Left ventricle myocardium inferior (tissue), 1 donor: ENCODE data around the gene PNMA6E. TPM values are rescaled to one million over a fixed set of nuclear protein-coding genes. Genes with fewer than 3 reads are reported as not detected.

Source experiments
- DNase-seq: peaks from one replicate; pipeline ENCODE4 v3.0.0-alpha.2; 2020
- H3K27ac ChIP-seq: fragments of 200-600 bp; replicated peaks from 2 replicates; pipeline ENCODE4 v1.8.0; 2021
- H3K27me3 ChIP-seq: fragments of 200-600 bp; 2 replicates; pipeline ENCODE4 v1.8.0; 2021; ENCODE audit warnings: low read depth
- H3K36me3 ChIP-seq: fragments of 200-600 bp; 2 replicates; pipeline ENCODE4 v1.8.0; 2021
- H3K4me1 ChIP-seq: fragments of 200-600 bp; 2 replicates; pipeline ENCODE4 v1.8.0; 2021
- H3K4me3 ChIP-seq: fragments of 200-600 bp; 2 replicates; pipeline ENCODE4 v1.8.0; 2021; ENCODE audit warnings: mild to moderate bottlenecking, moderate library complexity
- H3K9me3 ChIP-seq: fragments of 200-600 bp; replicated peaks from 2 replicates; pipeline ENCODE4 v1.8.0; 2021
- intact Hi-C: fragments of 100-400 bp; cut with micrococcal nuclease; formaldehyde crosslinking; loops from one replicate; pipeline ENCODE4 v1.11.0; 2022
- total RNA-seq: library from RNA; stranded (reverse); fragmentation: NEBNext Ultra II Directional; extraction: Animal tissue kit (Norgen Biotek cat#: 25700); gene quantifications from one replicate; pipeline ENCODE4 v1.2.1, GENCODE V29; 2021
- TF ChIP-seq, protein P1 (sequence below): fragments of 200-600 bp; IDR thresholded peaks from 2 replicates; pipeline ENCODE4 v1.8.0; 2021; ENCODE audit warnings: antibody characterized with exemption, mild to moderate bottlenecking, borderline replicate concordance
- donor health status: DM: no; HTN: yes; CAD: no; lungs with severe emphysema.

Gene PNMA6E
- total RNA-seq, 1 donor from 2014 or later: not detected

GRCh38 chrX:153379508-153379907 lies 21.6 kb downstream of the PNMA6E start:
- H3K27ac ChIP-seq: peak overlapping the region; percentile 16

GRCh38 chrX:153378607-153379006 lies 22.5 kb downstream of the PNMA6E start:
- TF ChIP-seq, protein P1, sequence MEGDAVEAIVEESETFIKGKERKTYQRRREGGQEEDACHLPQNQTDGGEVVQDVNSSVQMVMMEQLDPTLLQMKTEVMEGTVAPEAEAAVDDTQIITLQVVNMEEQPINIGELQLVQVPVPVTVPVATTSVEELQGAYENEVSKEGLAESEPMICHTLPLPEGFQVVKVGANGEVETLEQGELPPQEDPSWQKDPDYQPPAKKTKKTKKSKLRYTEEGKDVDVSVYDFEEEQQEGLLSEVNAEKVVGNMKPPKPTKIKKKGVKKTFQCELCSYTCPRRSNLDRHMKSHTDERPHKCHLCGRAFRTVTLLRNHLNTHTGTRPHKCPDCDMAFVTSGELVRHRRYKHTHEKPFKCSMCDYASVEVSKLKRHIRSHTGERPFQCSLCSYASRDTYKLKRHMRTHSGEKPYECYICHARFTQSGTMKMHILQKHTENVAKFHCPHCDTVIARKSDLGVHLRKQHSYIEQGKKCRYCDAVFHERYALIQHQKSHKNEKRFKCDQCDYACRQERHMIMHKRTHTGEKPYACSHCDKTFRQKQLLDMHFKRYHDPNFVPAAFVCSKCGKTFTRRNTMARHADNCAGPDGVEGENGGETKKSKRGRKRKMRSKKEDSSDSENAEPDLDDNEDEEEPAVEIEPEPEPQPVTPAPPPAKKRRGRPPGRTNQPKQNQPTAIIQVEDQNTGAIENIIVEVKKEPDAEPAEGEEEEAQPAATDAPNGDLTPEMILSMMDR: no peak
- intact Hi-C loops: no loop called here
- Histone ChIP-seq H3K27me3 (no peaks in the 10 kb centered on the region), H3K9me3 (no peaks in the 10 kb centered on the region), H3K4me1 (peaks cover 3% of the 10 kb centered on the region), H3K4me3 (no peak overlapping the region), H3K27ac (no peak overlapping the region), H3K36me3 (no peaks in the 10 kb centered on the region)
- no peak for DNase-seq

More at GRCh38 chrX:153379508-153379907, 21.6 kb downstream of the PNMA6E start:
- TF ChIP-seq, protein P1: no peak
- no peak for DNase-seq
- intact Hi-C loops: no loop called here
- H3K27me3 ChIP-seq: no peaks in the 10 kb centered on the region
- no peaks in the 10 kb centered on the region for H3K9me3 ChIP-seq
- H3K36me3 ChIP-seq: no peaks in the 10 kb centered on the region
- no peak overlapping the region for H3K4me3 ChIP-seq
- H3K4me1 ChIP-seq: peaks cover 3% of the 10 kb centered on the region

- Histone ChIP-seq H3K9me3 (no peaks in the 10 kb centered on the region), H3K36me3 (no peaks in the 10 kb centered on the region), H3K27me3 (no peaks in the 10 kb centered on the region), H3K4me1 (peaks cover 3% of the 10 kb centered on the region), H3K4me3 (no peak overlapping the region), H3K27ac (no peak overlapping the region)
- DNase-seq: no peak
- TF ChIP-seq, protein P1: no peak
- intact Hi-C loops: no loop called here
These were observed 23.4 kb downstream of the PNMA6E start for GRCh38 chrX:153377727-153378126.

DNA sequence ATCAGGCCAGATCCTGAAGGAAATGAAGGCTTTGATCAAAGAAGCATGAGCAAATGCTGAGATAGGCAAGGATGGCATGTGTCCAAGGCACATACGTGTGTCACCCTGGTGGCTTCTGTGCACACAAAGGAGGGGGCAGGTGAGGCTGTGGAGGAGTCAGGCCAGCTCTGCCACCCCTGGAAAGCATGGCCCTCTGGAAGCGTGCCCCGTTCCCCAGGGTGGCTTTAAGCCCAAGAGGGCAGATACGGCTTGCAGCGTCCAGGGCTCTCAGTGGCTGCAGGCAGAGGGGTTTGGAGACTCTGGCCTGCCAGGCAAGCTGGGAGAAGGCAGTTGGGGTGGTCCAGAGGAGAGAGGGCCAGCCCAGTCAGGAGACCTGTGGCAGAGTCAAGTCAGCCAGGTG lies 25.6 kb downstream of the PNMA6E start:
- DNase-seq: no peak
- Histone ChIP-seq H3K9me3 (no peaks in the 10 kb centered on the region), H3K27me3 (no peaks in the 10 kb centered on the region), H3K36me3 (no peaks in the 10 kb centered on the region), H3K4me3 (no peak overlapping the region), H3K4me1 (no peaks in the 10 kb centered on the region), H3K27ac (no peak overlapping the region)
- intact Hi-C loops: no loop called here
- TF ChIP-seq, protein P1: no peak

GRCh38 chrX:153374426-153374825 lies 26.7 kb downstream of the PNMA6E start:
- H3K36me3 ChIP-seq: no peaks in the 10 kb centered on the region
- H3K4me1 ChIP-seq: no peaks in the 10 kb centered on the region
- DNase-seq: no peak
- H3K27me3 ChIP-seq: no peaks in the 10 kb centered on the region
- intact Hi-C loops: no loop called here
- no peak overlapping the region for H3K27ac ChIP-seq
- H3K9me3 ChIP-seq: no peaks in the 10 kb centered on the region
- H3K4me3 ChIP-seq: no peak overlapping the region
- TF ChIP-seq, protein P1: no peak

GRCh38 chrX:153372949-153373348 lies 28.2 kb downstream of the PNMA6E start:
- TF ChIP-seq, protein P1: no peak
- Histone ChIP-seq H3K27me3 (no peaks in the 10 kb centered on the region), H3K36me3 (no peaks in the 10 kb centered on the region), H3K27ac (no peak overlapping the region), H3K9me3 (no peaks in the 10 kb centered on the region), H3K4me1 (no peaks in the 10 kb centered on the region), H3K4me3 (no peak overlapping the region)
- no peak for DNase-seq
- intact Hi-C loops: no loop called here
